Measurements from ENCODE around the gene AANAT.

AANAT gene

DNA sequence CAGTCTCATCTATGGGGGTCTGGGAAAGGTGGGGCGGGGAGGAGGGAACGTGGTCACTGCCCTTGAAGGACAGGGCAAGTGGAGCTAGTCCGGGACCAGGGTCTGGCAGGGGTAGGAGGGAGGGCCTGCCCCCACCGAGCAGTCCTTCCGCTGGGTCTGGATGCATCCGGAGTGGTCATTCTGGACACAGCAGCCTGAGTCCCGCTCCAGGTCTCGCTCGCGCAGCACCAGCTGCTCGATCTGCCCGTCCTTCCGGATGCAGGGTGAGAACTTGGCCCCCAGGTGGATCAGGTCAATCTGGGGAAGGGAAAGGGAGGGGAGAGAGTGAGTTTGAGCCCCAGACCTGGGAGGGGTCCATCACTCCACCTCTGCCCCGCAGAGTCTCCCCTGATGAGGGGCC is 6.8 kb downstream of the AANAT start:
- TF ChIP-seq, protein P1, sequence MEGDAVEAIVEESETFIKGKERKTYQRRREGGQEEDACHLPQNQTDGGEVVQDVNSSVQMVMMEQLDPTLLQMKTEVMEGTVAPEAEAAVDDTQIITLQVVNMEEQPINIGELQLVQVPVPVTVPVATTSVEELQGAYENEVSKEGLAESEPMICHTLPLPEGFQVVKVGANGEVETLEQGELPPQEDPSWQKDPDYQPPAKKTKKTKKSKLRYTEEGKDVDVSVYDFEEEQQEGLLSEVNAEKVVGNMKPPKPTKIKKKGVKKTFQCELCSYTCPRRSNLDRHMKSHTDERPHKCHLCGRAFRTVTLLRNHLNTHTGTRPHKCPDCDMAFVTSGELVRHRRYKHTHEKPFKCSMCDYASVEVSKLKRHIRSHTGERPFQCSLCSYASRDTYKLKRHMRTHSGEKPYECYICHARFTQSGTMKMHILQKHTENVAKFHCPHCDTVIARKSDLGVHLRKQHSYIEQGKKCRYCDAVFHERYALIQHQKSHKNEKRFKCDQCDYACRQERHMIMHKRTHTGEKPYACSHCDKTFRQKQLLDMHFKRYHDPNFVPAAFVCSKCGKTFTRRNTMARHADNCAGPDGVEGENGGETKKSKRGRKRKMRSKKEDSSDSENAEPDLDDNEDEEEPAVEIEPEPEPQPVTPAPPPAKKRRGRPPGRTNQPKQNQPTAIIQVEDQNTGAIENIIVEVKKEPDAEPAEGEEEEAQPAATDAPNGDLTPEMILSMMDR (IDR thresholded peaks at IDR 0.05; ENCODE audit: control extremely low read depth, extremely low read depth, low read depth, missing control alignments) = no peak
- DNase-seq (ENCODE audit: extremely low spot score) = no peak
- CTCF ChIA-PET = interaction anchor here (0.7 to 4.7 kb wide), 10 partner anchors 7 to 46 kb away, joined by 3 to 25 read pairs (median 3); partner anchors contain the start of genes AANAT and RHBDF2
- POLR2A ChIA-PET = no interaction called here

DNA sequence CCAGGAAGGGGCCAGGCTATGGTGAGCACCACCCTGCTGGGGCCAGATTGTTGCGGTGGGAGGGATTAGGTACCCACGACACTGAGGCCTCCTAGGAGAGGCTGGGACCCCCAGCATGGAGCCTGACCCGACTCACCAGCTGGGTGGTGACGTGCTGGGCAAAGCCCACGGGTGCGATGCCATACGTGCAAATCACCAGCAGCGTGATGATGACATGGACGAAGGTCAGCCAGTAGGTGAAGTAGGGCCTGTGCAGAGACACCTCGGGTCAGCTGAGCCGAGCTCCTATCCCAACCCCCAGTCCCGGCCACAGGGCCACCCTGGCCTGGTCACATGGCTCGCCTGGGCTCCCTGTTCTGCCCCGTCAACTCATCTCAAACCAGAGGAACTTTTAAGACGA is 7.5 kb downstream of the AANAT start:
- POLR2A ChIA-PET = no interaction called here
- TF ChIP-seq, protein P1 (IDR thresholded peaks at IDR 0.05; ENCODE audit: control extremely low read depth, extremely low read depth, low read depth, missing control alignments) = no peak
- DNase-seq (ENCODE audit: extremely low spot score) = no peak
- CTCF ChIA-PET = interaction anchor here (0.8 to 4.7 kb wide), 13 partner anchors 8 to 67 kb away, joined by 3 to 25 read pairs (median 5); partner anchors contain the start of genes AANAT and RHBDF2

DNA sequence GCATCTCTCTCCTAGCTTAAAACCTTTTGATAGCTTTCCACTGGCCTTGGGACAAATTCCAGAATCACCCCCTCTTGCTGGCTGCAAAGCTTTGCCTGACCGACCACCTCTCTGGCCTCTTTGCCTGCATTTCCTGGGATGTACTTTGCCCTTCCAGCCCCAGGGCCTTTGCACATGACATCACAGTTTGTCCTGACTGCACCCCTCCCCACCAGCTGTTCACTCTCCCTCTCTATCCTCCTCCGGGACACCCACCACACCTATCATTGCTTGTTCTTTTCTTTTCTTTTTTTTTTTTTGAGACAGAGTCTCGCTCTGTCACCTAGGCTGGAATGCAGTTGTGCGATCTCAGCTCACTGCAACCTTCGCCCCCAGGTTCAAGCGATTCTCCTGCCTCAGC is 7.9 kb downstream of the AANAT start:
- DNase-seq (ENCODE audit: extremely low spot score) = no peak
- ChIA-PET POLR2A (no interaction called here), CTCF (interaction anchor here (0.8 to 4.7 kb wide), 12 partner anchors 8 to 67 kb away, joined by 3 to 25 read pairs (median 6); partner anchors contain the start of genes AANAT and RHBDF2)
- TF ChIP-seq, protein P1 (IDR thresholded peaks at IDR 0.05; ENCODE audit: control extremely low read depth, extremely low read depth, low read depth, missing control alignments) = no peak

DNA sequence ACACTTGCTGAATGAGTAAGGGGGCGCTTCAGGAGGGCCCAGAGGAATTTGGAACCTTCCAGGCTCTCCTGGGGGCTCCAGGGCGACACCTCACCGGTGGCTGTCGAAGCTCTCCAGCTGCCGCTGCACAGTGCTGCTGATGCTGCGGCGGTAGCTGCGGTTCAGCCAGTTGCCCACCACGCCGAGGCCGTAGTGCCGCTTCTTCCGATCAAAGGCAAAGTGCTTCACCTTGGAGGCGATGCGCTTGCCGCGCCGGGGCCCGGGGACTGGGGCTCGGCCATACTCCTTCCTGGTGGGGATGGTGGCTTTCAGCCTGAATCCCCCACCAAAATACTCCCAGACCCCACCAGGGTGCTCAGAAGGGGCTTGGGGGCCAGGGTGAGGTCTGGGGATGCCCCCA is 9.3 kb downstream of the AANAT start:
- ChIA-PET CTCF (interaction anchor here (1.0 to 3.8 kb wide), 8 partner anchors 10 to 31 kb away, joined by 3 to 22 read pairs (median 4); partner anchors contain the start of gene AANAT), POLR2A (interaction anchor here (0.6 kb wide), 1 partner anchor 246 kb away, joined by 6 read pairs; no protein-coding TSS in a partner anchor)
- no peak for DNase-seq (ENCODE audit: extremely low spot score)
- TF ChIP-seq, protein P1 (IDR thresholded peaks at IDR 0.05; ENCODE audit: control extremely low read depth, extremely low read depth, low read depth, missing control alignments) = no peak

GRCh38 chr17:76477576-76477975 is 10.2 kb downstream of the AANAT start:
- ChIA-PET POLR2A (interaction anchor here (0.7 kb wide), 1 partner anchor 22 kb away, joined by 3 read pairs; no protein-coding TSS in a partner anchor), CTCF (interaction anchor here (0.9 to 3.8 kb wide), 10 partner anchors 9 to 30 kb away, joined by 3 to 22 read pairs (median 4); partner anchors contain the start of gene AANAT)
- DNase-seq (ENCODE audit: extremely low spot score) = no peak
- TF ChIP-seq, protein P1 (IDR thresholded peaks at IDR 0.05; ENCODE audit: control extremely low read depth, extremely low read depth, low read depth, missing control alignments) = no peak

DNA sequence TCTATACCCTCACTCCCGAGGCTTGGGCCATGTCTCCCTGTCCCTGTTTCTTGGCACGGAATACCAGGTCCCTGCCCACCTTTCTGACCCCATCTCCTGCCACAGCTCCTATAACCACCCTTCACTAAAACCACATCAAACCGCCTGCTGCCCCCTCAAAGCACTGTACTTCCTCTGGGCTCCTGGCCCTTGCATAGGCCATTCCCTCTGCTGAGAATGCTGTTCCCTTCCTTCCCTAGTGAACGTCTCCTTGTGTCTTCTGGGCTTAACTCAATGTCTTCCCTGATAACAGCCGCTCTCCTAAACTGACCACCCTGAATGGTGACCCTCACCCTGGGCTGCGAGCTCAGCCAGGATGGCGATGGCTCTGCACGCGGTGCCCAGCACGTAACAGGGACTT is 10.7 kb downstream of the AANAT start:
- ChIA-PET POLR2A (interaction anchor here (0.7 kb wide), 1 partner anchor 22 kb away, joined by 3 read pairs; no protein-coding TSS in a partner anchor), CTCF (interaction anchor here (0.9 to 3.6 kb wide), 9 partner anchors 9 to 45 kb away, joined by 3 to 16 read pairs (median 4); no protein-coding TSS in a partner anchor)

More for the DNA sequence above, 10.7 kb downstream of the AANAT start:
- no peak for DNase-seq (ENCODE audit: extremely low spot score)
- TF ChIP-seq, protein P1 (IDR thresholded peaks at IDR 0.05; ENCODE audit: control extremely low read depth, extremely low read depth, low read depth, missing control alignments) = no peak

All from GM10248 (cell line).